ENCODE measurements around the gene CHAD. TPM values are rescaled to one million over a fixed set of nuclear protein-coding genes. Genes with fewer than 3 reads are reported as not detected.

The CHAD gene
- total RNA-seq, 4 donors from 2014 or later: 3.2 to 8.2 (median 7.2) TPM

- WGBS, 2 donors: 67 to 69% methylated on average over 9 of the region's 9 CpGs
- TF ChIP-seq CTCF (IDR thresholded peaks at IDR 0.05) (no peak), POLR2A (IDR thresholded peaks at IDR 0.05) (no peak)
- no peak for DNase-seq (ENCODE audit: low spot score in 2 of 2)
- no peak overlapping the region for H3K4me3 ChIP-seq (ENCODE audit: low read depth, poor library complexity, severe bottlenecking)
- intact Hi-C loops (cut with DNase I; ENCODE audit: low total_unique reads): no loop called here
These were observed 2.1 kb downstream of the CHAD start for GRCh38 chr17:50466371-50467113.

DNA sequence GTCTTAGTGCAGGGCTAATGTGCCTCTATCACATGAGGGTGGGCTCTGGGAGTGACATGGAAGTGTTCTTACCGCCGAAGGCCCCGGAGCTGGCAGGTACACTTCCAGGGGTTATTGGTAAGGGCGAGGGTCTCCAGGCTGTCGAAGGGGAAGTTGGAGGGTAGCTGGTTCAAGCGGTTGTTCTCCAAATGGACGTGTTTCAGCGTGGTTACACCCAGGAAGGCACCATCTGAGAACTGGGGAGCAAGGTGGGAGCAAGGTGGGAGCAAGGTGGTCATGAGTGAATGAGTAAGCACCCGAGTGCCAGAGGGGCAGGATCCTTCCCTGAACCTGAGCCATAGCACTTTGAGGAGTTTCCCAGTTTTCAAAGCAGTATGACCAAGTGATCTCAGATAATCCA is 3.0 kb downstream of the CHAD start:
- TF ChIP-seq CTCF (IDR thresholded peaks at IDR 0.05): no peak
- no peak for TF ChIP-seq POLR2A (IDR thresholded peaks at IDR 0.05)
- no peak for DNase-seq (ENCODE audit: low spot score in 2 of 2)
- no peak overlapping the region for H3K4me3 ChIP-seq (ENCODE audit: low read depth, poor library complexity, severe bottlenecking)
- 91 to 97% methylated on average over 9 of the region's 9 CpGs for WGBS, 2 donors
- intact Hi-C loops (cut with DNase I; ENCODE audit: low total_unique reads): no loop called here

- no peak overlapping the region for H3K4me3 ChIP-seq (ENCODE audit: low read depth, poor library complexity, severe bottlenecking)
- intact Hi-C loops (cut with DNase I; ENCODE audit: low total_unique reads): no loop called here
- no peak for DNase-seq (ENCODE audit: low spot score in 2 of 2)
- 87 to 96% methylated on average over 6 of the region's 6 CpGs for WGBS, 2 donors
- TF ChIP-seq CTCF (IDR thresholded peaks at IDR 0.05): no peak
- no peak for TF ChIP-seq POLR2A (IDR thresholded peaks at IDR 0.05)
These were observed 3.5 kb downstream of the CHAD start for GRCh38 chr17:50465171-50465570.

DNA sequence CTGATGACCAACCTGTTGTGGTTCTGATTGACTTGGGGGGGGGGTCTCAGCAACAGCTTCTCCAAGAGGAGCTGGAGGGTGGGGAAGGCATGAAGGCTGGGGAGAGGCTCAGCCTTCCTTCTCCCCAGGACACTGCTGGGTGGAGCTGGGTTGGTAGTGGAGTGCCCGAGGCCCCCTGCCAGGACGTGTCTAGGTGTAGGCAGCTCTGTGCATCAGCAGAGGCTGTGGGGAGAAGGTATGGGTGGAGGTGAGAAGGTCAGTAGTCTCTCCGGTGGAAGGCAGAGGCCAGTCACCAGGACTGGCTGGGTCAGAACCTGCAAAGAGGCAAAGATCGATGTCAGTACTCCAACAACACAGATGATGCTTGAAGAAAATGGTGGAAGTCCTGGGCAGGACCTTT is 3.9 kb downstream of the CHAD start:
- intact Hi-C loops (cut with DNase I; ENCODE audit: low total_unique reads): no loop called here
- 61 to 70% methylated on average over 4 of the region's 4 CpGs for WGBS, 2 donors
- no peak overlapping the region for H3K4me3 ChIP-seq (ENCODE audit: low read depth, poor library complexity, severe bottlenecking)

GRCh38 chr17:50464121-50464520 is 4.6 kb downstream of the CHAD start:
- intact Hi-C loops (cut with DNase I; ENCODE audit: low total_unique reads): no loop called here
- H3K4me3 ChIP-seq (ENCODE audit: low read depth, poor library complexity, severe bottlenecking): no peak overlapping the region
- WGBS, 2 donors: 91 to 98% methylated on average over 3 of the region's 3 CpGs
- DNase-seq (ENCODE audit: low spot score in 2 of 2): no peak
- TF ChIP-seq CTCF (IDR thresholded peaks at IDR 0.05) (no peak), POLR2A (IDR thresholded peaks at IDR 0.05) (no peak)

More for the DNA sequence above, 3.9 kb downstream of the CHAD start:
- no peak for DNase-seq (ENCODE audit: low spot score in 2 of 2)
- no peak for TF ChIP-seq CTCF (IDR thresholded peaks at IDR 0.05)
- no peak for TF ChIP-seq POLR2A (IDR thresholded peaks at IDR 0.05)

DNA sequence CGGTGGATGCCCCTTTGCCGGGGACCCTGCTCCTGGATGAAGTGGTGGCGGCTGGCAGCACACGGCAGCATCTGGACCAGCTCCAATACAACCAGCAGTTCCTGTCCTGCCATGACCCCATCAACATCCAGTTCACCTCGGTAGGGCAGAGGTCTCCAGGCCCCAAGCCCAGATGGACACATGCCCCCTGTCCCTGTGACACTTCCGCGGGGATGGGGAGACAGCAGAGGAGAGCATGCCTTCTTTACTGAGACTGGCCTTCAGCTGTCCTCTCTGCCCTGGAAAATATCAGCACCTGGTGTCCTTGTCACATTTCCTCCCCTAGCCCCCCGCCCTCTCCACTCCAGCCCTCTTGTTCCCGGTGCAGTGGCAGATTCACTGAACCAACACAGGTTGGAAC is 6.2 kb downstream of the CHAD start:
- intact Hi-C loops (cut with DNase I; ENCODE audit: low total_unique reads): no loop called here
- TF ChIP-seq POLR2A (IDR thresholded peaks at IDR 0.05) (no peak), CTCF (IDR thresholded peaks at IDR 0.05) (no peak)
- WGBS, 2 donors: 86 to 92% methylated on average over 9 of the region's 9 CpGs
- no peak for DNase-seq (ENCODE audit: low spot score in 2 of 2)
- no peak overlapping the region for H3K4me3 ChIP-seq (ENCODE audit: low read depth, poor library complexity, severe bottlenecking)

Measured in lower leg skin (tissue), 4 donors.